HG02973 (cell line): Measurements from ENCODE around the gene ZNF646.
"Not testable (repeated sequence)": the region's sequence is repeated elsewhere in the genome, so short reads cannot be mapped to it uniquely, and the experiment has no call there.

Experiments
- ATAC-seq: cut with Tn5 transposase; IDR thresholded peaks from one replicate; pipeline ENCODE4 v1.9.1; 2021; ENCODE audit warnings: moderate library complexity; ENCODE audit not compliant: unreplicated experiment

The ZNF646 gene

GRCh38 chr16:31084584-31085302, 10.5 kb downstream of the ZNF646 start:
- no peak for ATAC-seq

- no peak for ATAC-seq
These were observed 11.2 kb downstream of the ZNF646 start for GRCh38 chr16:31085411-31085810.

GRCh38 chr16:31085873-31086628, 11.8 kb downstream of the ZNF646 start:
- no peak for ATAC-seq

- ATAC-seq, result no peak
These were observed 12.3 kb downstream of the ZNF646 start for GRCh38 chr16:31086629-31086906.

GRCh38 chr16:31087481-31087880, 13.3 kb downstream of the ZNF646 start:
- no peak for ATAC-seq

GRCh38 chr16:31087971-31088370, 13.7 kb downstream of the ZNF646 start:
- ATAC-seq, result no peak

- ATAC-seq, result no peak
These were observed 14.4 kb downstream of the ZNF646 start, which contains the start of gene PRSS53 for GRCh38 chr16:31088459-31089183. Gene PRSS53 (minus strand): TSS chr16:31088943. CDS start chr16:31088809, 134 bp downstream.

GRCh38 chr16:31089199-31089598, 15.0 kb downstream of the ZNF646 start:
- ATAC-seq, result no peak

GRCh38 chr16:31090540-31090939, 16.3 kb downstream of the ZNF646 start:
- no peak for ATAC-seq

- ATAC-seq, result no peak
These were observed 18.1 kb downstream of the ZNF646 start for GRCh38 chr16:31092330-31092729.

GRCh38 chr16:31093132-31093703, 19.0 kb downstream of the ZNF646 start:
- no peak for ATAC-seq

GRCh38 chr16:31094088-31094423, 19.8 kb downstream of the ZNF646 start:
- ATAC-seq, result peak; percentile 11

GRCh38 chr16:31094424-31095120, 20.4 kb downstream of the ZNF646 start, which contains the start of gene VKORC1:
Gene VKORC1 (minus strand): TSS chr16:31094797. CDS start chr16:31094729, 68 bp downstream.
- ATAC-seq, result peak; percentile 74

GRCh38 chr16:31099860-31100638, 25.8 kb downstream of the ZNF646 start:
- ATAC-seq, result no peak

- not testable (repeated sequence) for ATAC-seq
These were observed 26.8 kb downstream of the ZNF646 start for GRCh38 chr16:31100876-31101641.

- no peak for ATAC-seq
These were observed 31.5 kb downstream of the ZNF646 start for GRCh38 chr16:31105677-31106213.

GRCh38 chr16:31106509-31107464, 32.6 kb downstream of the ZNF646 start:
- ATAC-seq, result no peak

- peak; percentile 40 for ATAC-seq
These were observed 33.2 kb downstream of the ZNF646 start for GRCh38 chr16:31107465-31107867.
